Natural killer cell (primary cell): ENCODE results near the gene CCSAP. TPM values are rescaled to one million over a fixed set of nuclear protein-coding genes. Genes with fewer than 3 reads are reported as not detected.
A peak's percentile ranks its signal among the peaks of the same experiment; 100 is the strongest.
"Not testable (repeated sequence)": the region's sequence is repeated elsewhere in the genome, so short reads cannot be mapped to it uniquely, and the experiment has no call there.

ENCODE experiments used
- ATAC-seq, 3 donors: fragments of 150-1000 bp in 2 of 3; fragments of 200-7000 bp in 1 of 3; cut with Tn5 transposase; 1 replicate in 1 of 3; 2 replicates in 2 of 3; pipeline ENCODE4 v1.10.0; 2021; ENCODE audit warnings: mild to moderate bottlenecking in 2 of 3, moderate library complexity in 2 of 3
- DNase-seq, 2 donors: peaks; one replicate each; pipeline versions ENCODE4 v3.0.0 to v3.0.0-alpha.2; 2013 to 2021; ENCODE audit warnings: mixed read lengths in 1 of 2
- H3K27ac ChIP-seq: one replicate; pipeline ENCODE4 v1.5.1; 2013; ENCODE audit warnings: mild to moderate bottlenecking, low read length
- H3K27me3 ChIP-seq: one replicate; pipeline ENCODE4 v1.6.1; 2013; ENCODE audit warnings: low read length; ENCODE audit not compliant: control insufficient read depth, insufficient read depth
- H3K36me3 ChIP-seq: one replicate; pipeline ENCODE4 v1.6.1; 2013; ENCODE audit warnings: low read length; ENCODE audit not compliant: control insufficient read depth, insufficient read depth
- H3K4me1 ChIP-seq: one replicate; pipeline ENCODE4 v1.6.1; 2013; ENCODE audit warnings: low read length; ENCODE audit not compliant: control insufficient read depth, insufficient read depth
- H3K4me3 ChIP-seq: one replicate; pipeline ENCODE4 v1.5.1; 2013; ENCODE audit warnings: low read length
- H3K9me3 ChIP-seq: one replicate; pipeline ENCODE4 v1.6.1; 2013; ENCODE audit warnings: low read length; ENCODE audit not compliant: control insufficient read depth, insufficient read depth
- H3K27ac Mint-ChIP-seq, 2 donors: one replicate each; pipeline ENCODE4 v1.8.0; 2022; ENCODE audit warnings: mild to moderate bottlenecking in 2 of 2, mixed read lengths in 2 of 2, moderate library complexity in 1 of 2
- H3K27me3 Mint-ChIP-seq, 2 donors: one replicate each; pipeline ENCODE4 v1.8.0; 2022; ENCODE audit warnings: low read depth in 2 of 2, mixed read lengths in 2 of 2
- H3K36me3 Mint-ChIP-seq: one replicate; pipeline ENCODE4 v1.8.0; 2022; ENCODE audit warnings: mixed read lengths
- H3K4me1 Mint-ChIP-seq, 2 donors: one replicate each; pipeline ENCODE4 v1.8.0; 2022; ENCODE audit warnings: mixed read lengths in 2 of 2
- H3K4me3 Mint-ChIP-seq: one replicate; pipeline ENCODE4 v1.8.0; 2022; ENCODE audit warnings: mild to moderate bottlenecking, moderate library complexity, mixed read lengths
- H3K9me3 Mint-ChIP-seq, 2 donors: one replicate each; pipeline ENCODE4 v1.8.0; 2022; ENCODE audit warnings: mixed read lengths in 2 of 2
- WGBS: methylation state at CpG from one replicate; pipeline ENCODE4 v1.1.7; 2013; ENCODE audit warnings: missing lambda C conversion rate; ENCODE audit not compliant: insufficient coverage; 5-methylcytosine and 5-hydroxymethylcytosine counted together
- intact Hi-C: fragments of 100-400 bp; cut with micrococcal nuclease; formaldehyde crosslinking; loops from one replicate; pipeline ENCODE4 v1.14.2; 2022
- total RNA-seq, 4 donors: library from RNA; stranded (reverse); fragments of 120-200 nt in 1 of 4; gene quantifications; one replicate each; pipeline versions ENCODE4 v1.2.3 to v1.2.4, GENCODE V29; 2013 to 2022
- TF ChIP-seq, protein P1 (sequence below): fragments of 200-600 bp; IDR thresholded peaks from one replicate; pipeline ENCODE4 v1.8.0; 2022; ENCODE audit warnings: antibody characterized with exemption

CCSAP gene
- total RNA-seq, 3 donors from 2014 or later (not counting 1 experiment from before 2014, with no cell fraction given): 6.8 to 14.0 (median 10.2) TPM

DNA sequence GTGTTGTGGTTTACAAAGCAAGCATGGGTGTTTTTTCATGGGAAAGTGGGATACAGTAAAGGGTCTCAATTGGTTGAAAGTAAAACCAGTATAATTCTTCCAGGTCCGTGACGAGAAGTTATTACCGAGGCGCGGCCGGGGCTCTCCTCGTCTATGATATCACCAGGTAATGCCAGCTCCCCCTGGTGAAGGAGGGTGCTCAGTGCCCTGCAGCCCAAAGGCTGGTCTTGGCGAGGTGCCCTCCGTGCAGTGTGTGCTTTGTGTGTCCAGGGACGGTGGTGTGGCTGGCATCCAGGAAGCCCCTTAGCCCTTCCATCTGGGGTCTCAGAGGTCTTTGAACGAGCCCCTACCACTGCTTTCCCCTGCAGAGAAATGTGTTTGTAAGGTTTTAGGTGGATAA, 47.1 kb downstream of the CCSAP start:
- Histone ChIP-seq H3K36me3 (peaks cover 42% of the 10 kb centered on the region), H3K27ac (no peak overlapping the region), H3K9me3 (no peaks in the 10 kb centered on the region), H3K27me3 (no peaks in the 10 kb centered on the region), H3K4me3 (no peak overlapping the region), H3K4me1 (no peaks in the 10 kb centered on the region)
- Mint-ChIP-seq H3K27me3 (no peaks in the 10 kb centered on the region), H3K27ac (no peak overlapping the region), H3K4me3 (no peak overlapping the region), H3K4me1 (peaks cover 12 to 16% of the 10 kb centered on the region in 2 donors), H3K36me3 (peaks cover 30% of the 10 kb centered on the region), H3K9me3 (peaks cover 0 to 2% of the 10 kb centered on the region in 2 donors)
- TF ChIP-seq, protein P1, sequence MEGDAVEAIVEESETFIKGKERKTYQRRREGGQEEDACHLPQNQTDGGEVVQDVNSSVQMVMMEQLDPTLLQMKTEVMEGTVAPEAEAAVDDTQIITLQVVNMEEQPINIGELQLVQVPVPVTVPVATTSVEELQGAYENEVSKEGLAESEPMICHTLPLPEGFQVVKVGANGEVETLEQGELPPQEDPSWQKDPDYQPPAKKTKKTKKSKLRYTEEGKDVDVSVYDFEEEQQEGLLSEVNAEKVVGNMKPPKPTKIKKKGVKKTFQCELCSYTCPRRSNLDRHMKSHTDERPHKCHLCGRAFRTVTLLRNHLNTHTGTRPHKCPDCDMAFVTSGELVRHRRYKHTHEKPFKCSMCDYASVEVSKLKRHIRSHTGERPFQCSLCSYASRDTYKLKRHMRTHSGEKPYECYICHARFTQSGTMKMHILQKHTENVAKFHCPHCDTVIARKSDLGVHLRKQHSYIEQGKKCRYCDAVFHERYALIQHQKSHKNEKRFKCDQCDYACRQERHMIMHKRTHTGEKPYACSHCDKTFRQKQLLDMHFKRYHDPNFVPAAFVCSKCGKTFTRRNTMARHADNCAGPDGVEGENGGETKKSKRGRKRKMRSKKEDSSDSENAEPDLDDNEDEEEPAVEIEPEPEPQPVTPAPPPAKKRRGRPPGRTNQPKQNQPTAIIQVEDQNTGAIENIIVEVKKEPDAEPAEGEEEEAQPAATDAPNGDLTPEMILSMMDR: no peak
- intact Hi-C loops: no loop called here
- no peak for DNase-seq
- ATAC-seq: no peak
- 99% methylated on average over 10 of the region's 11 CpGs for WGBS

DNA sequence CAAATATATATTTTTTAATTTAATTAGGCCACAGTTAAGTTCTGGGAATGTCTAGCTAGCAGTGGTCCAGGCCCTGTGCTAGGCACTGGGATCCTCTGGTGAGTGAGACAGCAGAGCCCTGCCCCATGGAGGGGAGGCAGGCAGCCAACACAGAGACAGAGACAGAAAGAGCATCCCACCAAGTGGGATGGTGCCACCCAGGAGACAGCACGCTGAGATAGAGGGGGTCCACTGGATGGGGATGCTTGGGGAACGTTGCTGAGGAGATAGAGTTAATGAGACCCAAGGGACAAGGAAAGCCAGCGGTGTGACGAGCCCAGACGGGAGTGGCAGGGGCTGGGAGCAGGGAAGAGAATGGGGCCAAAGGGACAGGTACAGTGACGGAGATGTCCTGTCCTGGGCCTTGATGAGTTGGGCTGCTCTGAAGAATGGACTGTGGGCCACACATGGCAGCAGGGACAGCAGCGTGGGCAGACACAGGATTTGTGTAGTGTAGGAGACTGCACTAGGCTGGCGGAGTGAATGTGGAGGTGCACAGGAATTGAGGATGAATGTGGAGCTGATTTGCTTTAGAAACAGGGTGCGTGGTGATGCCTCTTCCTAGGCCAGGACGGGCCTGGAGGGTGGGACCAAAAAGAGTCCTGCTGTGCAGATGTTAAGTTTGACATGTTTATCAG, 49.2 kb downstream of the CCSAP start:
- peak overlapping the region in 1 of 2 donors; percentile 9 for H3K27ac Mint-ChIP-seq
- peaks cover 40% of the 10 kb centered on the region for H3K36me3 ChIP-seq
- peaks cover 15% of the 10 kb centered on the region for H3K36me3 Mint-ChIP-seq

DNA sequence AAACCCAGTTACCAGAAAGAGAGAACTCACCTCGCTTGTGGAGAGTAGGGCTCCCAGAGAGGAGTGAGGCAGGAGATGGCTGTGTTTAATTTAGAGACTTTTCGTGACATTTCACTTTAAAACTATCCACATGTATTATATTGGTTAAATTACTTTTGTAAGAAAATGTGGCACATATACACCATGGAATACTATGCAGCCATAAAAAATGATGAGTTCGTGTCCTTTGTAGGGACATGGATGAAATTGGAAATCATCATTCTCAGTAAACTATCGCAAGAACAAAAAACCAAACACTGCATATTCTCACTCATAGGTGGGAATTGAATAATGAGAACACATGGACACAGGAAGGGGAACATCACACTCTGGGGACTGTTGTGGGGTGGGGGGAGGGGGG, 51.2 kb downstream of the CCSAP start:
- H3K36me3 Mint-ChIP-seq: peaks cover 15% of the 10 kb centered on the region
- H3K9me3 ChIP-seq, H3K4me1 ChIP-seq, H3K27me3 Mint-ChIP-seq, H3K27ac ChIP-seq, H3K9me3 Mint-ChIP-seq, intact Hi-C loops, H3K4me3 ChIP-seq, DNase-seq, ATAC-seq, H3K27ac Mint-ChIP-seq, H3K27me3 ChIP-seq, H3K4me3 Mint-ChIP-seq: not testable (repeated sequence)
- no CpG with 5 or more reads among the region's 4 CpGs for WGBS
- H3K36me3 ChIP-seq: peaks cover 26% of the 10 kb centered on the region
- peaks cover 24 to 26% of the 10 kb centered on the region in 2 donors for H3K4me1 Mint-ChIP-seq

More for the DNA sequence above, 49.2 kb downstream of the CCSAP start:
- H3K27me3 ChIP-seq: no peaks in the 10 kb centered on the region
- ATAC-seq (no peak), DNase-seq (no peak)
- 97% methylated on average over 10 of the region's 10 CpGs for WGBS
- H3K4me3 ChIP-seq: no peak overlapping the region
- Mint-ChIP-seq H3K9me3 (peaks cover 0 to 2% of the 10 kb centered on the region in 2 donors), H3K4me1 (peaks cover 12 to 16% of the 10 kb centered on the region in 2 donors), H3K4me3 (no peak overlapping the region), H3K27me3 (no peaks in the 10 kb centered on the region)
- intact Hi-C loops: no loop called here
- H3K9me3 ChIP-seq: no peaks in the 10 kb centered on the region
- H3K4me1 ChIP-seq: no peaks in the 10 kb centered on the region
- TF ChIP-seq, protein P1: no peak
- H3K27ac ChIP-seq: no peak overlapping the region

DNA sequence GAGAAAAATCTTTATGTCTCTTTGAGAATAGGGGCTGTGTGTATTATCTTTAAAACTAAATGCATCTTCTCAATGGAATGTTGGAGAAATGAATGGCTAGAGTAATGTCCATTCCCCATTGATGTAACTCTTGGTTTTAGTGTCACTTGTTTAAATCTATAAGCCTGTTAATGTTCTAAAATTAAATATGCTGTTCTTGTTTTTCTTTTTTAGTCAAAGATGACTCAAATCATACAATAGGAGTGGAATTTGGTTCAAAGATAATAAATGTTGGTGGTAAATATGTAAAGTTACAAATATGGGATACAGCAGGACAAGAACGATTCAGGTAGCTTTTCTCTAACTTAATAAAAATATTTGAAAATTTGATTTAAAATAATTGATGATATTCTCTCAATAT, 54.3 kb downstream of the CCSAP start:
- Mint-ChIP-seq H3K4me1 (peaks cover 33% of the 10 kb centered on the region in 2 donors), H3K27me3 (no peaks in the 10 kb centered on the region), H3K27ac (no peak overlapping the region), H3K9me3 (peaks cover 0 to 2% of the 10 kb centered on the region in 2 donors), H3K4me3 (no peak overlapping the region), H3K36me3 (peaks cover 15% of the 10 kb centered on the region)
- H3K27ac ChIP-seq: no peak overlapping the region
- H3K4me1 ChIP-seq: no peaks in the 10 kb centered on the region
- TF ChIP-seq, protein P1: no peak
- no peaks in the 10 kb centered on the region for H3K9me3 ChIP-seq
- intact Hi-C loops: no loop called here
- no CpG with 5 or more reads among the region's 1 CpG for WGBS
- DNase-seq: no peak
- ATAC-seq: no peak
- no peaks in the 10 kb centered on the region for H3K27me3 ChIP-seq
- H3K36me3 ChIP-seq: peaks cover 17% of the 10 kb centered on the region
- H3K4me3 ChIP-seq: no peak overlapping the region
